ENCODE measurements around the gene GPC1.

Gene GPC1

DNA sequence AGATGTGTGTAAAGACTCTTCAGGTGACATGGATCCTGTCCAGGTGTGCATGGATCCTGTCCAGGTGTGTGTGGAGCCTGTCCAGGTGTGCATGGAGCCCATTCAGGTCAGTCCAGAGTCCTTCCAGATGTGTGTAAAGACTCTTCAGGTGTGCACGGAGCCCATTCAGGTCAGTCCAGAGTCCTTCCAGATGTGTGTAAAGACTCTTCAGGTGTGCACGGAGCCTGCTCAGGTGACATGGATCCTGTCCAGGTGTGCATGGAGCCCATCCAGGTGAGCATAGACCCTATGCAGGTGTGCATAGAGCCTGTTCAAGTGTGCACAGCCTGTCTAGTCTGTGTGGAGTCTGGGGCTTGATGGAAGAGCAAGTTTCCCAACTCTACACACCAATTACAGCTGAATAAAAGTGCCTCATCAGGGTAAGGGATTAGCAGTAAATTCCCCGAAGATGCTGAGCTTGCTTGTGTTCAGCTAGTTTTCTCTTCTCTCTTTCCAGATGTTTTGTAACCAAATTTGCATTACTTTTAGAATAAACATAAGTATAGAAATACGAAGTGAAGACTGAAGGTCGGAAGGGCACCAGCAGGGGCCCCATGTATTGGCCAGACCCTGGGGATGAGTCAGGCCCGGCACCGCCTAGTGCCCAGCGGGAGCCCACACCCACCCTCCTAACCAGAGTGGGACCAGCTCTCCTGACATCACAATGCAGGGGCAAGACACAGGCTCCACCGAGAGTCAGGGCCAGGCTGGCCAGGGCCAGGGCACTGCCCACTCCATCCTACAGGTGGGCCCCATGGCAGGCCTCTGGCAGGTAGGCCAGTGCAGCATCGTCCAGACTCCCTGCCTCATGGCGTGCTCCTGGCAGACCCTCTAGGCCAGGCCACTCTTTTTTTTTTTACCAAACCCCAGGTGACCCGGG lies 38.6 kb upstream of the GPC1 start:
- H3K27ac ChIP-seq = no peak overlapping the region
- DNase-seq (ENCODE audit: low read depth, low spot score) = no peak

DNA sequence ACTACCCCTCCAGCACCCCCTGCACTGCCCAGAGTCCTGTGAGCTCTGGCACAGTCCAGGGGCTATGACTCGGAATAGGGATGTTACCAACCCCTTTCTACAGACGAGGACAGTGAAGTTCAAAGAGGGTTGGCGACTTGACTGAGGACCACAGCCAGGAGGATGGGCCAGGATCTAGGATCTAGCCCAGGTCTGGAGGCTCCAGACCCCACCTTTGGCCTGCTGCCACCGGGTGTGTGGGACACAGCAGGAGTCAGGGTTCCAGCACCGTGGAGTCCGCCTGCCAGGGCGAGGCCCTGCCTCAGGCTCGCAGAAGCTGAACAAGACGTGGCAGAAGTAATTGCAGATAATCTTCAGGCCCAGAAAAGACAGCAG lies 37.9 kb upstream of the GPC1 start:
- no peak overlapping the region for H3K27ac ChIP-seq
- no peak for DNase-seq (ENCODE audit: low read depth, low spot score)

DNA sequence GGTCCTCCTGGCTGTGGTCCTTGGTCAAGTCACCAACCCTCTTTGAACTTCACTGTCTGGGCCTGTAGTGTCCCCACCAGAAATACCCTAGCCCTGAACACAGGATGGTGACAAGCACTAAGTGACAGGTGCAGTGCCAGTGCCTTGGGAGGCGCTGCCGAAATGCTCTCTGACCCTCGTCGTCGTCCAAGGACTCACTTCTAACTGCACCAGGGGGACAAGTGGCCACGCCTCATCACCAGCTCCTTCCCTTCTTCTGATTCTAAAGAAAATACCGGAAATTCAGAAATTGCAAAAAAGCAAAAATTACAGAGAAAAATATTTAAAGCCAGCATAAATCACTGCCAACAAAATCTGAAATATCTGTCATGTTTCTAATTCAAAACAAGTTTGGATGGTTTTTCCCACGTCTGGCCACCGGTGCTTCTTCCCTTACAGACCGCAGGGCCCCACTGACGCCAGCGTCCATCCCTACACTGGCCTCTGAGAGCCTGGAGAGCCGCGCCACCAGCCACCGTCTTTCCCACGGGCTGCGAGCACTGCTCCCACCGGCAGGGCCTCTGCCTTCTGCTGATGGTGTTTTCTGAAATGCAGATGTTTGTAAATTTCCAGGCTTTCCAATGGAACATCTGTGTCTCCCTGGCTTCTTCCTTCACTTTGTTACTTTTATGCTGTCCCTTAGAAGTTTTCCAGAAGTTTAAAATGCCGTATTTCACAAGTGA lies 37.4 kb upstream of the GPC1 start:
- no peak for DNase-seq (ENCODE audit: low read depth, low spot score)

DNA sequence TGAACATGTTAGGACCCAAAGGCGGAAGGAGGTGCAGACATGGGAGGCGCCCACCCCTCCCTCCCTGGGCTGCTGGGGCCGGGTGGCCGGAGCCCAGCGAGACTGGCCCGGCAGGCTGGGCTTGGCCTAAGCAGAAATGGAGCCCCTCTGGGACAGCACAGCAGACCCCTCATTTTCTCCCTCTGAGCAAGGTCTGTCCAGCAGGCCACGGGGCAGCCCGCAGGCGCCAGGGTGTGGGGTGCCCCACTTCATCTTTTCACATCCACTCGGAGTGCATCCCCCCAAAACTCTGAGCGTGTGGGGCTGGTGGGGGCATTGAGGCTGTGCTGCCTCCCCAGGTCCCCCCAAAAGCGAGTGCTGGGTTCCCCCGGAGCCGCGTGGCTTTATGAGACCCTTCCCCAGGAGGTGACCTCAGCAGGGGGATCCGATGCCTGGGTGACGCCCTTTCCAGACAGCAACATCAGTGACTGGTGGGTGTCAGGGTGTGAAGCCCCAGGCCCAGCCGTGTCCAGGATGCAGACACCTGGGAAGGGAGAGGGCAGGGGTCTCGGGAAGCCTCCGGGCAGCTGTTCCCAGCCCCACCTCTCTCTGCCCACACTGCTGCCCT lies 36.7 kb upstream of the GPC1 start:
- DNase-seq (ENCODE audit: low read depth, low spot score) = no peak
- H3K27ac ChIP-seq = no peak overlapping the region

More for the DNA sequence above, 37.4 kb upstream of the GPC1 start:
- H3K27ac ChIP-seq = no peak overlapping the region

DNA sequence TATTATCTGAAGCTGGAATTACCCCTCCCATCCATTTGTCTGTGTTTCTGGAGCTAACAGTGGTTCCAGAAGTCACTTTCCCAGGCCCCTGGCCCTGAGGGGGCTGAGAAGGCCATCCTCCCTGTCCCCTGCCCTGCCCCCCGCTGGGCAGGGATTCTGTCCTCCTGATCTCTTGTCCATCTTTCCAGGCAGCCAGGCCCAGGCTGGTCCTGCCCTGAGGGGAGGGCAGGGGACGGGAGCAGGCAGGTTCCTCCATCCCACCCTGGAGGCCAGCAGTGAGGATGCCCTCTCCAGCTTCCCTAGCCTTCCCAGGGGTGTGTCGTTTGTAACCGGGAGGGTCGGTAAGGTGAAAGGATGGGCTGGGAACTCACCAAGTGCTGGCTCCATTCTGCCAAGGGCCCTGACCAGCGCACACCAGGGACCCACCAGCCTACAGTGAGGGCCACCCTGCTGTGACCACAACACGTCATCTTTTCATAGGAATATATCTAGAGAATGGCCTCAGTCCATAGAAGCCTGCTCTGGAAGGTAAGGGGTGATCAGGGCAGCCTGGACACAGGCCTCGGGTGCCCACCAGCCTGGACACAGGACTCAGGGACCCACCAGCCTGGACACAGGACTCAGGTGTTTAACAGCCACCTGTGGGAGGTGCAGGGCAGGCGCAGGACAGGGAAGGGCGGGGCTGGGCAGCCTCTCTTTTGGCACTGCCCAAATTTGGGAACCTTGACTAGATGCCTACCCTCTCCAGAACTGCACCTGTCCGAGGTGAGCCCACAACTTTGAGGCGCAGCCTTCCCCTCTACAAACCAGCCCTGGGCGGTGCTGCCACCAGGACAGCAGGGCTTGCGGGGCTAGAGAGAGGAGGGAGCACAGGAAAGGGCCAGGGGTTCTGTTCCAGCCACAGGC lies 35.8 kb upstream of the GPC1 start:
- H3K27ac ChIP-seq = no peak overlapping the region
- no peak for DNase-seq (ENCODE audit: low read depth, low spot score)

DNA sequence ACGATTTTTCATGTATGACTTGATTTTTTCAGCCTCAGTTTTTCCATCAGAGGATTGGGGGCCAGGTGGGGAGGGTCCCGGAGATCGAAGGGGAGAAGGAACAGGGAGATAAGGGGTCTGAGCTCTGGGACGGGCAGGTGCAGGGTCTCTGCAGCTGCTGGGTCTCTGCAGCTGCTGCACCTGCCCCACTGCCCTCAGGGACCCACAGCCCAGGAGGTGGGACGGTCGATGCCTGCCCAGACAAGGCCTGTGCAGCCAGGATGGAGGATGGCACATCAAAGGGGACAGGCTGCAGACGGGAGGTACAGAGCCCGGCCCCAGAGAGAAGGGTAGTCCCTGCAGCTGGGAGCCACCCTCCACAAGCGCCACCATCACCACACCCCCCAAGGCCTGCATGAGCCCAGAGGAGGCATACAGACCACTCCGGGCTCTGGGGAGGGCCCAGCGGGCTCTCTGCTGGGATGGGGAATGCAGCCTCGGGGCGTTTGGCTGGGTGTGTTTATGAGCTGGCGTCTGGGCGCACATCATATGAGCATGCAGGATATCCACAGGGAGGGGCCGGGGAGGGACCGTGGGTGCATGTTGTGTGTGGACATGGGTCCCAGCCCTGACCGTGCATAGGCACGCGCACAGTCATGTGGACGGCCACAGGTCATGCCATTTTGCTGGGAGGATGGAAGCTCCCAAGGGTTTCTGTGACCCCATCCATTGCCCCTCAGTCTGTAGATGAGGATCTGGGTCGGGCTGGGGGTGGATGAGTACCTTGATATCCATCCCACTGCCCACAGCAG lies 34.9 kb upstream of the GPC1 start:
- DNase-seq (ENCODE audit: low read depth, low spot score) = no peak
- no peak overlapping the region for H3K27ac ChIP-seq

DNA sequence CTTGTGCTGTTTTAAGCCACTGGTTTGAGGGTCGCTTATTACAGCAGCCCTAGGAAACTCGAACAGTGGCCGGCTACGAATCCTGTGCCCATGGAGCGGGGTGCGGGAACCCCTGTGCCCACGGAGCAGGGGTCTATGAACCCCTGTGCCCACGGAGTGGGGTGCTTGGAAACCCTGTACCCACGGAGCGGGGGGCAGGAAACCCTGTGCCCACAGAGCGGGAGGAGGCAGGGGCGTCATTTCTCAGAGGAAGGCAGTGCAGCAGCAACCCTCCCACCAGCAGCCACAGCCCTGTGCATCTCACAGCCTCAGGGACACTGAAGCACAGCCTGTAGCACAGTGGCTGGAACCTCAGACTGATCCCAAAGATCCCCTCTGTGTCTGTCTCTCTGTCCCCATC lies 34.2 kb upstream of the GPC1 start:
- no peak for DNase-seq (ENCODE audit: low read depth, low spot score)
- no peak overlapping the region for H3K27ac ChIP-seq

DNA sequence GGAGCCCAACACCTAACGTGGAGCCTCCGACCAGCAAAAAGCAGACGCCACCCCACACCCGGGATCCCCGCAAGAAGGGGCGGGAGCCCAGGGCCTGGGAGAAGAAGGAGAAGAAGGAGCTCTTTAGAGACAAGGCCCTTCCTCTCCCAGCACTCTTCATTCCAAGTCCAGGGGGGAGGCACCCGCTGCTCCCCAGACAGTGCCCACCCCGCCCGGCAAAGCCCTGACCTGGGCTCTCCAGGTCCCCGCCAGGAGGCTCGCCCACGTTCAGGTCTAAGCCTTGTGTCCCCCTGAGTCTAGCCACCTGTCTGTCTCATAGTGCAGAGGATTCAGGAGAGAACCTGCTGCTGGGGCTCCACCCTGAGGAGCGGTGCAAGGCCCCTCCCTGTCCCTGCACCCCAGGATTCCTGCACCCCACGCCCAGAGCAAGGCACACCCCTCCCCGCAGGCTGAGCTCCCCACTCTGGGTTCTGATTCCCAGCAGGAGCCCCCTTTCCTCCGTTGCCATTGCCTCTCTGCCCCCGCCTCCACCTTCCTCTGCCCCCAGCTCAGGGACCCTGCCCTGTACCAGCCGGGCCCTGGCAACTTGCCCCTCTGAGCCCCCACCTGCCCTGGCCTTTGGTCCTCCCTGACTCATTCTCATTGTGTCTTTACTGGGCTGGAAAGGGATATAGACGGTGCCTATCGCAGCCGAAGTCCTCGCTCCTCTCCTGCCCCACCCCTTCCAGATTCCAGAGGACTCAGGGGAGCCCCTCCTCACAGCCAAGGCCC lies 33.5 kb upstream of the GPC1 start:
- H3K27ac ChIP-seq = no peak overlapping the region
- no peak for DNase-seq (ENCODE audit: low read depth, low spot score)

DNA sequence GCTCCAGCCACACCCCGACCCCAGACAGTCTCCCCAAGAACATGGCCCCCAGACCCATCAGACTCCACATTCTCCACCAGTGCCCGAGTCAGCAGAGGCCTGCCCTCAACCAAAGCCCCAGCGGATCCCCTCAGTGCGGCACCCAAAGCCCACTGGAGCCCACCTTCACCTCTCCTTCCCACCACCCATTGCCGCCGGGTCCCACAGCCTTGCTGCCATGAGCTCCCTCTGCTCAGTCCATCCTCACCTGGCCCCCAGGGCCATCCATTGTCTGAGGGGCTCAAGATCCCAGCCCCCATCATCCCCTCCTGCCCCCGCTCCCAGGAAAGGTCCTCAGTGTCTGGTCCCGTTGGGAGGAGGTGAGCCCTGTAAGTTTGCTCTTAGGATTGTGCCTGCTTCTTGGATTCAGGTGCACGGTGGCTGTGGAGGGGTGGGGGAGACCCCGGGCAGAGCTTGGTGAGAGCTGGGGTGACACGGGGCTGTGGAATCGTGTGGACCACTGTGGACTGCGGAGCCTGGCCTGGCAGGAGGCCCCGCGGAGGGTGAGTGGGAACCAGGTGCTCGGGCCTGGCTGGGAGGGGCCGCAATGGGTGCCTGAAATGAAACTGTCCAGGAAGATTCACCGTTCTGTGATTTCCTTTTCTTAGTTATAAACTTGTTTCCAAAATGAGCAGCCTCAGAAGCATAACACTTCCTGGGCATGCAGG lies 32.7 kb upstream of the GPC1 start:
- no peak overlapping the region for H3K27ac ChIP-seq
- DNase-seq (ENCODE audit: low read depth, low spot score) = no peak

DNA sequence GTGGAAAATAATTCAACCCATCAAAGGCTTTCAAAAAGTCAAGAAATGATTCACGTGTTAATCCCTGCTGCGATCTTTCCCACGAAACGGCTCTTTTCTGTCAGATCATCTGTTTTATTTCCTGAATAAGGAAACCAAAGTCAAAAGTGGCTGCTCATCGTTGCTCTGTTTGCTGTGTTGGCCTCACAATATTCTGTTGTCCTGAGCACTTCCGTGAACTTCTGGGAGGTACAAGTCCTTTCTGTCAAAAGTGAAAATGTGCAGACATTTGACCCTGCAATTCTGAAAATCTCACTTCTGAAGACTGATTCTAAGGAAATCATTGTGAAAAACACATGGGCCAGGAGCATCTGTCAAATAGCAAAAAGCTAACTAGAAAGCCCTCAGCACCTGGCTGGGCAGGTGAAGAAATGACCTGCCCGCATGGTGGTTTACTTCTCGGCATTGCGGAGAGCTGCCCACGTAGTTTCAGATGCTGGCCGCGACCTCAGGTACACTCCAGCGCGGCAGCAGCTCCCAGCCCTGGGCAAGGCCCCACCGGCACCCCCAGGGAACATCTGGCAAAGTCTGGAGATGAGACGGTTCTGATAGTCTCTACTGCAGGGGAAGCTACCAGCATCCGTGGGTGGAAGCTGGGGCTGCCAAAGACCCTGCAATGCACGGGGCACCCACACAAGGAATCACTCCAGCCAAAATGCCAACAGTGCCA lies 31.9 kb upstream of the GPC1 start:
- H3K27ac ChIP-seq = no peak overlapping the region
- DNase-seq (ENCODE audit: low read depth, low spot score) = no peak

DNA sequence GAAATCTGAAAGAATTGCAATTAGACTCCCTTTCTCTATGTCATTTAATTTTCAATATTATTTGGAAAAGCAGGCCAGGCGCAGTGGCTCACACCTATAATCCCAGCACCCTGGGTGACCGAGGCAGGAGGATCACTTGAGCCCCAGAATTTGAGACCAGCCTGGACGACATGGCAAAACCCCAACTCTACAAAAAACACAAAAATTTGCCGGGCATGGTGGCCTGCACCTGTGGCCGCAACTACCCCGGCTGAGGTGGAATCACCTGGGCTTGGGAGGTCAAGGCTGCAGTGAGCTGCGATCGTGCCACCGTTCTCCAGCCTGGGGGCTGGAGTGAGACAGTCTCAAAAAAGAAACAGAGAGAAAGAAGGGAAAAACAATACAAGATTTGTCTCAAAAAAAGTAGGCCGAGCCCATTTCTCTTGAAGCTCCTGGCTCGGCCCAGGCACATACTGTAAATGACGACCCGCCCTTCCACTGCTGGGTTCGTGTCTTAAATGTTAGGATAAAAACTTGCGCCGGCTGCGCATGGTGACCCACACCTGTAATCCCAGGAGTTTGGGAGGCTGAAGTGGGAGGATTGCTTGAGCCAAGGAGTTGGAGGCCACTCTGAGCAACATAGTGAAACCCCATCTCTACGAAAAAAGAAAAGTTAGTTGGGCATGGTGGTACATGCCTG lies 31.1 kb upstream of the GPC1 start:
- no peak overlapping the region for H3K27ac ChIP-seq
- no peak for DNase-seq (ENCODE audit: low read depth, low spot score)

DNA sequence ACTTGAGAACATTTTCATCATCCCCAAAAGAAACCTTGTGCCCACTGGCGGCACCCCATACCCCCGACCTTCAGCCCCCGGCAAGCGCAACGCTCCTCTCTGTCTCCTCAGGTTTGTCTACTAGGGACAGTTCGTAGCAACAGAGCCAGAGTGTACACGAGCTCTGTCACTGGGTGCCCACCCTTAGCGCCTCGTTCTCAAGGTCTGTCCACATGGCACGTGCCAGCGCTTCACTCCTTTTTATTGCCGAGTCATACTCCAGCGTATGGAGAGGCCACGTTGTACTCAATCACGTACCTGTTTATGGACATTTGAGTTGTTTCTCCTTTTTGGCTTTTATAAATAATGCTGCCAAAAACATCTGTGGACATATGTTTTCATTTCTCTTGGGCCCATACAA lies 30.3 kb upstream of the GPC1 start:
- DNase-seq (ENCODE audit: low read depth, low spot score) = no peak
- H3K27ac ChIP-seq = no peak overlapping the region

DNA sequence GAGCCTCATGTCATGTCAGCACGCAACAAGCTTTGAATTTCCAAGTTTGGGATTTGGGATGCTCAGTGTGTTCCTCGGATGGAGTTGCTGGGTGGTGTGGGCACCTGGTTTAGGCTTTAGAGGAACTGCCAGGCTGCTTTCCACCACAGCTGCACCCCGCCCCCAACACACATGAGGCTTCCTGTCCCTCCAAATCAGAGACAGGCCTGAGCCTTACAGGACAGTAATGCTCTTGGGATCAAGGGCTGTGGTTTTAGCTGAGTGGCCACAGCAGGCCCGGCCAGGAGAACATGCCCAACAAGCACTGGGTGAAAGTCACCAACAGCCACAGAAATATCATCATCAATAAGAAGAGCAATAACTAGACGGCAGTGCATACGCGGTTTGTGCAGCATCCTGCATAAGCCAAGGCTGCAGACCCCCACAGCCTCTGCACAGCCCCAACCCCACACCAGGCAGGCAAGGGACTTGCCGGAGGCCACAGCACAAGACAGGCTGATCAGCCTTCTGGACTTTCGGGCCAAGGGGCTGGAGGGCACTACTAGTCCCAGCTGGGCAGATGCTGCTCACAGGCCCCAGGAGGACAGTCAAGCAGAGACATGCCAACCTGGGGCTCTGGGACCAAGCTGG lies 29.7 kb upstream of the GPC1 start:
- no peak for DNase-seq (ENCODE audit: low read depth, low spot score)
- no peak overlapping the region for H3K27ac ChIP-seq

DNA sequence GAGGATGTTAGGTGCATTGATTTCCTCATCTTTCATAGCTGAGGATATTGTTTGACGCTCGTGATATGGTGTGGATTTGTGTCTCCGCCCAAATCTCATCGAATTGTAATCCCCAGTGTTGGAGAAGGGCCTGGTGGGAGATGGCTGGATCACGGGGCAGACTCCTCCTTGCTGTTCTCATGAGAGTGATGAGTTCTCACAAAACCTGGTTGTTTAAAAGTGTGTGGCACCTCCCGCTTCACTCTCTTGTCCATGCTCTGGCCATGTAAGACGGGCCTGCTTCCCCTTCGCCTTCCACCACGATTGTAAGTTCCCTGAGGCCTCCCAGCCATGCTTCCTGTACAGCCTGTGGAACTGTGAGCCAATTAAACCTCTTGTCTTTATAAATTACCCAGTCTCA lies 28.4 kb upstream of the GPC1 start:
- no peak for DNase-seq (ENCODE audit: low read depth, low spot score)
- H3K27ac ChIP-seq = no peak overlapping the region

DNA sequence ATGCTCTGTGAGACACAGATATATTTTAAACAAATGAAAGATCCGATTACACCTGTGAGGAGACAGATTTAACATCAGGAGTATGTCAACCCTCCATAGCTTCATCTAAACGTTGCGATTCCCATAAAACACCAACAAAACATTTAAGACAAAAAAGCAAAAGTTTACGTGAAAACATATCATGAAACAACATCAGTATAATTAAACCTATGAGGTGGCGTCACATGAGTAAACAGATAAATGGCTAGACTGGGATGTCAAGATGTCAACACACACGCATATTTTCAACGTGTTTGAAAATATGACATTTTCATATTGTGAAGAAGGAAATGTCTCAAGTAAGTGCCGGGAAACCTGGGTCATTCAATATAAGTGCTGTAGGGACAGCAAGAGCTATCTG lies 25.5 kb upstream of the GPC1 start:
- DNase-seq (ENCODE audit: low read depth, low spot score) = no peak
- H3K27ac ChIP-seq = no peak overlapping the region

DNA sequence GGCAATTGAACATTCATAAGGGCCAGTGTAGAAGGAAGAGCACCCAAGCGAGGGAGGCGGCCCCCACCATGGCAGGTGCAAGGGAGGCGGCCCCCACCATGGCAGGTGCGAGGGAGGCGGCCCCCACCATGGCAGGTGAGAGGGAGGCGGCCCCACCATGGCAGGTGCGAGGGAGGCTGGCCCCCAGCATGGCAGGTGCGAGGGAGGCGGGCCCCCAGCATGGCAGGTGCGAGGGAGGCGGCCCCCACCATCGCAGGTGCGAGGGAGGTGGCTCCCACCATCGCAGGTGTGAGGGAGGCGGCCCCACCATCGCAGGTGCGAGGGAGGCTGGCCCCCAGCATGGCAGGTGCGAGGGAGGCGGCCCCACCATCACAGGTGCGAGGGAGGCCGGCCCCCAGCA lies 24.7 kb upstream of the GPC1 start:
- H3K27ac ChIP-seq = no peak overlapping the region
- DNase-seq (ENCODE audit: low read depth, low spot score) = no peak
